ENCODE measurements around the gene ANKRD33.
A peak's percentile ranks its signal among the peaks of the same experiment; 100 is the strongest.

ANKRD33 gene

GRCh38 chr12:51915951-51916350, 28.0 kb downstream of the ANKRD33 start:
- DNase-seq (ENCODE audit: low read depth in 2 of 3, low spot score in 1 of 3) = no peak

- no peak for DNase-seq (ENCODE audit: low read depth in 2 of 3, low spot score in 1 of 3)
Measured at GRCh38 chr12:51917041-51917590, 29.2 kb downstream of the ANKRD33 start.

GRCh38 chr12:51917746-51918453, 30.0 kb downstream of the ANKRD33 start:
- no peak for DNase-seq (ENCODE audit: low read depth in 2 of 3, low spot score in 1 of 3)

GRCh38 chr12:51920046-51920445, 32.1 kb downstream of the ANKRD33 start:
- DNase-seq (ENCODE audit: low read depth in 2 of 3, low spot score in 1 of 3) = no peak

- DNase-seq (ENCODE audit: low read depth in 2 of 3, low spot score in 1 of 3) = no peak
Measured at GRCh38 chr12:51921017-51921725, 33.3 kb downstream of the ANKRD33 start.

GRCh38 chr12:51922146-51922545, 34.2 kb downstream of the ANKRD33 start:
- no peak for DNase-seq (ENCODE audit: low read depth in 2 of 3, low spot score in 1 of 3)

- DNase-seq (ENCODE audit: low read depth in 2 of 3, low spot score in 1 of 3) = no peak
Measured at GRCh38 chr12:51922762-51923505, 35.0 kb downstream of the ANKRD33 start.

- DNase-seq (ENCODE audit: low read depth in 2 of 3, low spot score in 1 of 3) = peak; percentile 26 to 49 (median 48)
Measured at GRCh38 chr12:51923506-51924365, 35.8 kb downstream of the ANKRD33 start.

GRCh38 chr12:51924551-51925319, 36.8 kb downstream of the ANKRD33 start:
- no peak for DNase-seq (ENCODE audit: low read depth in 2 of 3, low spot score in 1 of 3)

GRCh38 chr12:51925346-51926063, 37.6 kb downstream of the ANKRD33 start:
- DNase-seq (ENCODE audit: low read depth in 2 of 3, low spot score in 1 of 3) = no peak

- no peak for DNase-seq (ENCODE audit: low read depth in 2 of 3, low spot score in 1 of 3)
Measured at GRCh38 chr12:51926064-51926632, 38.2 kb downstream of the ANKRD33 start.

GRCh38 chr12:51926718-51927117, 38.8 kb downstream of the ANKRD33 start:
- DNase-seq (ENCODE audit: low read depth in 2 of 3, low spot score in 1 of 3) = peak; percentile 26 to 59 (median 36)

GRCh38 chr12:51932218-51933076, 44.5 kb downstream of the ANKRD33 start:
- DNase-seq (ENCODE audit: low read depth in 2 of 3, low spot score in 1 of 3) = no peak

GRCh38 chr12:51934080-51934479, 46.2 kb downstream of the ANKRD33 start:
- DNase-seq (ENCODE audit: low read depth in 2 of 3, low spot score in 1 of 3) = no peak

GRCh38 chr12:51937926-51938325, 50.0 kb downstream of the ANKRD33 start:
- DNase-seq (ENCODE audit: low read depth in 2 of 3, low spot score in 1 of 3) = no peak

- no peak for DNase-seq (ENCODE audit: low read depth in 2 of 3, low spot score in 1 of 3)
Measured at GRCh38 chr12:51938726-51939125, 50.8 kb downstream of the ANKRD33 start.

- DNase-seq (ENCODE audit: low read depth in 2 of 3, low spot score in 1 of 3) = no peak
Measured at GRCh38 chr12:51941011-51941581, 53.2 kb downstream of the ANKRD33 start.

Data from stimulated activated CD4-positive, alpha-beta T cell treated with anti-CD3 and anti-CD28 coated beads, Interleukin-12 subunit alpha, Interleukin-12 subunit beta, amount 100 ng/mL, for 48 hours (primary cell).